Ureter (tissue), 1 donor: ENCODE data around the gene COL6A3. TPM values are rescaled to one million over a fixed set of nuclear protein-coding genes. Genes with fewer than 3 reads are reported as not detected.

Source experiments
- DNase-seq: peaks from one replicate; pipeline ENCODE4 v3.0.0-alpha.2; 2020; ENCODE audit warnings: low spot score
- total RNA-seq: library from RNA; stranded (reverse); gene quantifications from one replicate; pipeline ENCODE4 v1.2.4, GENCODE V29; 2023
- donor health status: DM: yes; HTN: yes; CAD: no.

The COL6A3 gene
- total RNA-seq, 1 donor from 2014 or later, result 197 TPM

- no peak for DNase-seq
Measured at GRCh38 chr2:237297421-237298150, 116.4 kb downstream of the COL6A3 start.

GRCh38 chr2:237296756-237297155 is 117.2 kb downstream of the COL6A3 start:
- DNase-seq, result no peak

GRCh38 chr2:237295889-237296480 is 118.0 kb downstream of the COL6A3 start:
- DNase-seq, result no peak

GRCh38 chr2:237294460-237294859 is 119.5 kb downstream of the COL6A3 start:
- DNase-seq, result no peak

GRCh38 chr2:237293978-237294377 is 120.0 kb downstream of the COL6A3 start:
- DNase-seq, result no peak

GRCh38 chr2:237291138-237291792 is 122.7 kb downstream of the COL6A3 start:
- peak; percentile 95 for DNase-seq

- DNase-seq, result peak; percentile 83
Measured at GRCh38 chr2:237290261-237290660, 123.7 kb downstream of the COL6A3 start.

GRCh38 chr2:237289139-237289538 is 124.8 kb downstream of the COL6A3 start:
- DNase-seq, result no peak

GRCh38 chr2:237287872-237288271 is 126.1 kb downstream of the COL6A3 start:
- no peak for DNase-seq

GRCh38 chr2:237283131-237283928 is 130.6 kb downstream of the COL6A3 start:
- DNase-seq, result no peak

- no peak for DNase-seq
Measured at GRCh38 chr2:237282568-237283128, 131.3 kb downstream of the COL6A3 start.

- no peak for DNase-seq
Measured at GRCh38 chr2:237281836-237282306, 132.1 kb downstream of the COL6A3 start.

GRCh38 chr2:237280939-237281338 is 133.0 kb downstream of the COL6A3 start:
- DNase-seq, result no peak

- DNase-seq, result no peak
Measured at GRCh38 chr2:237280229-237280628, 133.7 kb downstream of the COL6A3 start.

- DNase-seq, result no peak
Measured at GRCh38 chr2:237279012-237279768, 134.8 kb downstream of the COL6A3 start.

GRCh38 chr2:237278568-237278967 is 135.4 kb downstream of the COL6A3 start:
- peak; percentile 70 for DNase-seq

- DNase-seq, result no peak
Measured at GRCh38 chr2:237276716-237277490, 137.1 kb downstream of the COL6A3 start.
